BE2C (cell line): ENCODE data around the gene RFX4.
"Not testable (repeated sequence)": the region's sequence is repeated elsewhere in the genome, so short reads cannot be mapped to it uniquely, and the experiment has no call there.

Experiments
- DNase-seq: peaks from one replicate; pipeline ENCODE4 v3.0.0-alpha.2; 2020
- H3K27me3 ChIP-seq: fragments of 250-450 bp; sonication (Bioruptor Pico); 2 replicates; pipeline ENCODE4 v1.5.1; 2020; ENCODE audit warnings: mild to moderate bottlenecking
- H3K36me3 ChIP-seq: fragments of 250-450 bp; sonication (Bioruptor Pico); 2 replicates; pipeline ENCODE4 v1.5.1; 2020; ENCODE audit warnings: mild to moderate bottlenecking
- H3K4me1 ChIP-seq: fragments of 250-450 bp; sonication (Bioruptor Pico); 2 replicates; pipeline ENCODE4 v1.5.1; 2020
- H3K4me3 ChIP-seq: 2 replicates; pipeline ENCODE4 v1.5.1; 2011; ENCODE audit warnings: low read depth, low read length
- H3K9me3 ChIP-seq: fragments of 250-450 bp; sonication (Bioruptor Pico); 2 replicates; pipeline ENCODE4 v1.5.1; 2020
- TF ChIP-seq, protein P1 (sequence below): IDR thresholded peaks from 2 replicates; pipeline ENCODE4 v1.5.1; 2012; ENCODE audit warnings: mild to moderate bottlenecking, low read depth, low read length

The RFX4 gene

GRCh38 chr12:106599302-106599701 lies 16.5 kb downstream of the RFX4 start:
- Histone ChIP-seq H3K27me3 (peaks cover 25% of the 10 kb centered on the region), H3K36me3 (no peaks in the 10 kb centered on the region), H3K9me3 (no peaks in the 10 kb centered on the region), H3K4me3 (no peak overlapping the region), H3K4me1 (no peaks in the 10 kb centered on the region)
- no peak for DNase-seq
- TF ChIP-seq, protein P1, sequence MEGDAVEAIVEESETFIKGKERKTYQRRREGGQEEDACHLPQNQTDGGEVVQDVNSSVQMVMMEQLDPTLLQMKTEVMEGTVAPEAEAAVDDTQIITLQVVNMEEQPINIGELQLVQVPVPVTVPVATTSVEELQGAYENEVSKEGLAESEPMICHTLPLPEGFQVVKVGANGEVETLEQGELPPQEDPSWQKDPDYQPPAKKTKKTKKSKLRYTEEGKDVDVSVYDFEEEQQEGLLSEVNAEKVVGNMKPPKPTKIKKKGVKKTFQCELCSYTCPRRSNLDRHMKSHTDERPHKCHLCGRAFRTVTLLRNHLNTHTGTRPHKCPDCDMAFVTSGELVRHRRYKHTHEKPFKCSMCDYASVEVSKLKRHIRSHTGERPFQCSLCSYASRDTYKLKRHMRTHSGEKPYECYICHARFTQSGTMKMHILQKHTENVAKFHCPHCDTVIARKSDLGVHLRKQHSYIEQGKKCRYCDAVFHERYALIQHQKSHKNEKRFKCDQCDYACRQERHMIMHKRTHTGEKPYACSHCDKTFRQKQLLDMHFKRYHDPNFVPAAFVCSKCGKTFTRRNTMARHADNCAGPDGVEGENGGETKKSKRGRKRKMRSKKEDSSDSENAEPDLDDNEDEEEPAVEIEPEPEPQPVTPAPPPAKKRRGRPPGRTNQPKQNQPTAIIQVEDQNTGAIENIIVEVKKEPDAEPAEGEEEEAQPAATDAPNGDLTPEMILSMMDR: no peak

- no peak for DNase-seq
- H3K9me3 ChIP-seq: no peaks in the 10 kb centered on the region
- H3K36me3 ChIP-seq: no peaks in the 10 kb centered on the region
- H3K4me3 ChIP-seq: no peak overlapping the region
- H3K4me1 ChIP-seq: no peaks in the 10 kb centered on the region
- TF ChIP-seq, protein P1: no peak
- H3K27me3 ChIP-seq: peaks cover 13% of the 10 kb centered on the region
Observed at GRCh38 chr12:106600503-106600902, 17.7 kb downstream of the RFX4 start.

- TF ChIP-seq, protein P1: no peak
- H3K4me1 ChIP-seq: no peaks in the 10 kb centered on the region
- H3K4me3 ChIP-seq: no peak overlapping the region
- H3K27me3 ChIP-seq: peaks cover 8% of the 10 kb centered on the region
- no peaks in the 10 kb centered on the region for H3K36me3 ChIP-seq
- no peak for DNase-seq
- H3K9me3 ChIP-seq: no peaks in the 10 kb centered on the region
Observed at GRCh38 chr12:106601031-106601430, 18.2 kb downstream of the RFX4 start.

- Histone ChIP-seq H3K36me3 (no peaks in the 10 kb centered on the region), H3K9me3 (no peaks in the 10 kb centered on the region), H3K4me1 (no peaks in the 10 kb centered on the region), H3K27me3 (0 out of 2 replicates have a peak, but pooled peaks cover 3% of the 10 kb centered on the region), H3K4me3 (no peak overlapping the region)
- TF ChIP-seq, protein P1: no peak
- DNase-seq: no peak
Observed at GRCh38 chr12:106601496-106601895, 18.7 kb downstream of the RFX4 start.

GRCh38 chr12:106602076-106602475 lies 19.3 kb downstream of the RFX4 start:
- no peaks in the 10 kb centered on the region for H3K36me3 ChIP-seq
- no peak overlapping the region for H3K4me3 ChIP-seq
- H3K4me1 ChIP-seq: no peaks in the 10 kb centered on the region
- TF ChIP-seq, protein P1: no peak
- no peak for DNase-seq
- 0 out of 2 replicates have a peak, but pooled peaks cover 3% of the 10 kb centered on the region for H3K27me3 ChIP-seq
- no peaks in the 10 kb centered on the region for H3K9me3 ChIP-seq

DNA sequence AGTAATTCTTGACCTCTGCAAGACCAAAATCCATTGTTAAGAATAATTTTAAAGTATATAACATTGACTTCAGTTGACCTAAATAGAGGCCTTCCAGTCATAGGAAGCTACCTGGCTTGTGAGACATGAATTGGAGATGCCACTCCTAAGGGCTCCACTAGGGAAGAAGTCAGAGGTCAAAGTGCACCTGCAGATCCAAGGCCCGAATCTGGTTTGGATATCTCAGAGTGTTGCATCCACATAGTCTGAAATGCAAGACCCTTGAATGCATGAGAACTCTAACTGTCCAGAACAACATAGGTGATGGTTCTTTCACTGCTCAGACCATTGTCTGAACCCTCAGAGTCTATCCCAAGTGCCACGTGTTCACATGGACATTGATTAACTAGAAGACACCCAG lies 22.4 kb downstream of the RFX4 start:
- Histone ChIP-seq H3K9me3 (no peaks in the 10 kb centered on the region), H3K27me3 (no peaks in the 10 kb centered on the region), H3K4me1 (no peaks in the 10 kb centered on the region), H3K4me3 (no peak overlapping the region), H3K36me3 (no peaks in the 10 kb centered on the region)
- TF ChIP-seq, protein P1: no peak
- no peak for DNase-seq

GRCh38 chr12:106620588-106620987 lies 37.8 kb downstream of the RFX4 start:
- H3K9me3 ChIP-seq, H3K36me3 ChIP-seq, H3K4me3 ChIP-seq, H3K27me3 ChIP-seq, H3K4me1 ChIP-seq, DNase-seq: not testable (repeated sequence)
